GM12892 (cell line): ENCODE measurements around the gene EPB41L4A.

ENCODE experiments used
- POLR2A ChIP-seq: IDR thresholded peaks from 2 replicates; pipeline ENCODE4 v1.6.1; 2011; ENCODE audit warnings: low read depth, low read length, control low read depth
- POLR2AphosphoS5 ChIP-seq: IDR thresholded peaks from 2 replicates; pipeline ENCODE4 v1.6.1; 2011; ENCODE audit warnings: low read depth, low read length, control low read depth
- TAF1 ChIP-seq: IDR thresholded peaks from 2 replicates; pipeline ENCODE4 v1.6.1; 2011; ENCODE audit warnings: low read depth, mild to moderate bottlenecking, control low read depth, low read length, borderline replicate concordance

- no peak for TF ChIP-seq POLR2AphosphoS5
- no peak for TF ChIP-seq TAF1
- TF ChIP-seq POLR2A: no peak
These were observed 982 bp downstream of the EPB41L4A start for GRCh38 chr5:112417931-112418658.
